GM19240 (cell line): Measurements from ENCODE around the gene PIM3.

ENCODE experiments used
- DNase-seq: peaks from one replicate; pipeline ENCODE4 v3.0.0; 2011; ENCODE audit warnings: low spot score; ENCODE audit not compliant: insufficient read length

The PIM3 gene

GRCh38 chr22:49955581-49956417 is 4.8 kb upstream of the PIM3 start:
- DNase-seq = no peak

- no peak for DNase-seq
These were observed 4.2 kb upstream of the PIM3 start for GRCh38 chr22:49956418-49956770.

- no peak for DNase-seq
These were observed 3.4 kb upstream of the PIM3 start for GRCh38 chr22:49956914-49957825.

- no peak for DNase-seq
These were observed 2.7 kb upstream of the PIM3 start for GRCh38 chr22:49957826-49958365.

- no peak for DNase-seq
These were observed 2.1 kb upstream of the PIM3 start for GRCh38 chr22:49958366-49958921.

- DNase-seq = no peak
These were observed 1.4 kb upstream of the PIM3 start for GRCh38 chr22:49958931-49959781.

GRCh38 chr22:49959782-49960158 is 802 bp upstream of the PIM3 start:
- DNase-seq = no peak

- no peak for DNase-seq
These were observed 531 bp downstream of the PIM3 start for GRCh38 chr22:49961005-49961600.

- DNase-seq = no peak
These were observed 1.0 kb downstream of the PIM3 start for GRCh38 chr22:49961601-49962011.

GRCh38 chr22:49962012-49962750 is 1.6 kb downstream of the PIM3 start:
- DNase-seq = peak; percentile 58

GRCh38 chr22:49962751-49963646 is 2.4 kb downstream of the PIM3 start:
- no peak for DNase-seq

- no peak for DNase-seq
These were observed 3.1 kb downstream of the PIM3 start for GRCh38 chr22:49963647-49964026.

- DNase-seq = no peak
These were observed 3.8 kb downstream of the PIM3 start for GRCh38 chr22:49964136-49965090.

- DNase-seq = no peak
These were observed 4.8 kb downstream of the PIM3 start for GRCh38 chr22:49965091-49966040.

- DNase-seq = no peak
These were observed 5.6 kb downstream of the PIM3 start for GRCh38 chr22:49966041-49966773.
